Measurements from ENCODE around the gene CRTC1.

GRCh38 chr19:18662972-18663732 lies 20.3 kb upstream of the CRTC1 start:
- TF ChIP-seq ZNF589 (CRISPR knock-in tag; IDR thresholded peaks at IDR 0.05; ENCODE audit: low read depth) (no peak), CTCF (IDR thresholded peaks at IDR 0.05 in 2 of 3, conservative IDR thresholded peaks at IDR 0.05 in 1 of 3; ENCODE audit: insufficient read depth in 2 of 3, low read depth in 1 of 3, low read length in 3 of 3) (no peak), SPI1 (IDR thresholded peaks at IDR 0.05; ENCODE audit: borderline replicate concordance, low read depth, low read length) (no peak), ZNF592 (IDR thresholded peaks at IDR 0.05) (no peak), REST (IDR thresholded peaks at IDR 0.05; ENCODE audit: borderline replicate concordance) (no peak), REST (CRISPR knock-in tag; IDR thresholded peaks at IDR 0.05; ENCODE audit: low read depth) (no peak), TARDBP (IDR thresholded peaks at IDR 0.05) (no peak), TAF1 (IDR thresholded peaks at IDR 0.05; ENCODE audit: control insufficient read depth, extremely low read depth, insufficient read depth, low read length, severe bottlenecking) (no peak), MYNN (IDR thresholded peaks at IDR 0.05) (no peak), MYNN (CRISPR knock-in tag; IDR thresholded peaks at IDR 0.05) (no peak), ZSCAN29 (IDR thresholded peaks at IDR 0.05) (no peak), SMARCC2 (IDR thresholded peaks at IDR 0.05; ENCODE audit: low read depth) (no peak), EZH2 (IDR thresholded peaks at IDR 0.05; ENCODE audit: borderline replicate concordance, low read depth, low read length) (no peak), POLR2A (conservative IDR thresholded peaks at IDR 0.05) (no peak), ATF3 (IDR thresholded peaks at IDR 0.05) (no peak), ATF3 (CRISPR knock-in tag; conservative IDR thresholded peaks at IDR 0.05) (no peak), ZNF780A (CRISPR knock-in tag; IDR thresholded peaks at IDR 0.05) (no peak)

Data from K562 (cell line).